Measurements from ENCODE around the gene GHRH.
A peak's percentile ranks its signal among the peaks of the same experiment; 100 is the strongest.

Gene GHRH

GRCh38 chr20:37293301-37293943 lies 31.8 kb upstream of the GHRH start:
- FAIRE-seq (peak; percentile 26), DNase-seq (ENCODE audit: insufficient read length, low spot score) (no peak)

GRCh38 chr20:37291724-37292126 lies 30.1 kb upstream of the GHRH start:
- no peak for DNase-seq (ENCODE audit: insufficient read length, low spot score)

DNA sequence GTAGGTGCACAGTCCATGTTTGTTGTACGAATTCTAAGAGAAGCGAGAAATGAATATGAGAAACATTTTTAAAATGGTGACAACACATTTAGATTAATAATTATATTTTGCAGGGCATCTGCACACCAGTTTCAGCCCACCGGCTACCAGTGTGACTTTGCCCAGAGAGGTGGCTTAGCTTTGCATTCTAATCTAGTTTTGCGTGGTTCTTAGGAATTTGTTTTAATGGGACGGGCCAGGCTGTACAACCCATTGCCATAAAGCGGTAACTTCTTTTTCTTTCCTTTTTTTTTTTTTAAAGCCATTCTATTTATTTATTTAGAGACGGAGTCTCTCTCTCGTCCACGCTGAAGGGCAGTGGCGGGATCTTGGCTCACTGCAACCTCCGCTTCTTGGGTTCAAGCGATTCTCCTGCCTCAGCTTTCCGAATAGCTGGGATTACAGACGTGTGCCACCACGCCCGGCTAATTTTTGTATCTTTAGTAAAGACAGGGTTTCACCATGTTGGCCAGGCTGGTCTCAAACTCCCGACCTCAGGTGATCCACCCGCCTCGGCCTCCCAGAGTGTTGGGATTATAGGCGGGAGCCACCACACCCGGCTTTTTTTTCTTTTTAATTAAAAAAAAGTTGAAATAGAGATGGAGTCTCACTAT lies 28.7 kb upstream of the GHRH start:
- DNase-seq (ENCODE audit: insufficient read length, low spot score) (no peak), FAIRE-seq (no peak)

More at GRCh38 chr20:37291724-37292126, 30.1 kb upstream of the GHRH start:
- FAIRE-seq: no peak

- no peak for DNase-seq (ENCODE audit: insufficient read length, low spot score)
- no peak for FAIRE-seq
Observed at GRCh38 chr20:37288091-37288490, 26.5 kb upstream of the GHRH start.

DNA sequence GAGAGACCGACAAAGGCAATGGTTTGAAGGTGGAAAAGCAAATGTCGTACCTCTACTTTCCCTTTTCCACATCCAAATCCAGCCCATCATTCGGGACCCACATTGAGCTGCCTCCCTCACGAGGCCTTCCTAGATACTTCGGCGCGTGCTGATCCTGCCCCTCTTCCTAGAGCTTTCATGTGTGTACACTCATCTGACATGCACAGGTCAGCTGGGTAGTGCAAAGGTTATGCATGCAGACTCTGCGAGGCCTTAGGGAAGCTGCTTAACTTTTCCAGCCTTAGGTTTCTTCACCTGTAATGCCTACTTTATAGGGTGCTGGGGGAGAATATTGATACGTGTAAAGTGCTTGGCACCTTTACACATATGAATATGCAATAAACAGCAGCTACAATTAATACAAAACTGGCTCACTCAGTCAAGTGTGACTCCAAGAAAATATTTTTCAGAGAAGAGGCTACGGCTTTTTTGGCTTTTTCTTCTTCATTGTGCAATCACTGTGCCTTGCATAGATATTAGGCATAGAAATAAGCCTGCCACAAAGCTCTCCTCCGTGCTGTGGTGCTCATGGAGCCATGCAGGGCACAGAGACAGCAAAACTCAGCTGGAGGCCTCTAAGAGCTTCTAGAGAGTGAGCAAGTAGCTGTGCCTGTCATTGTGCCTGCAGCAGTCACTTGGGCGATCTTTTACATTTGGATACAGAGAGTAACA lies 24.2 kb upstream of the GHRH start:
- DNase-seq (ENCODE audit: insufficient read length, low spot score): no peak
- FAIRE-seq: no peak

DNA sequence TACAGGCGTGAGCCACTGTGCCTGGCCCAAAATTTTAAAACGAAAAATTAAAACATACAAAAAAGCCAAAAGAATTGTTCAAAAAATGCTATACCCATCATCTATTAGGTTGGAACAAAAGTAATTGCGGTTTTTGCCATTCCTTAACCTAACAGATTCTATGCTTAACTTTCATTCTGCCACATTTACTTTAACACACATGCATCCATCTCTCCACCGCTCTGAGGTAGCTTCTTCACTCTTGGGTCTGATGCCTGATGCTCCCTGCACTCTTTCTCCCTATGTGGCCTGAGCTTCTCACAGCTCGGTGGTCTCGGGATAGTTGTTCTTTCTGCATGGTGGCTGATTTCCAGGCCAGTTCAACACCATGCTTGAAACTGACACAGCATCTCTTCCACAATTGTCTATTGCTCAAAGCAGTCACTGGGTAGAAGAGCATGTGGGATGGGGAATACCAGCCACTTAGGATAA lies 23.1 kb upstream of the GHRH start:
- FAIRE-seq: no peak

GRCh38 chr20:37283530-37284195 lies 22.0 kb upstream of the GHRH start:
- FAIRE-seq: peak; percentile 67
- DNase-seq (ENCODE audit: insufficient read length, low spot score): no peak

More for the DNA sequence above, 23.1 kb upstream of the GHRH start:
- no peak for DNase-seq (ENCODE audit: insufficient read length, low spot score)

- FAIRE-seq (peak; percentile 91), DNase-seq (ENCODE audit: insufficient read length, low spot score) (peak; percentile 66)
Observed at GRCh38 chr20:37282556-37282955, 20.9 kb upstream of the GHRH start.

- no peak for FAIRE-seq
Observed at GRCh38 chr20:37280403-37280802, 18.8 kb upstream of the GHRH start.

DNA sequence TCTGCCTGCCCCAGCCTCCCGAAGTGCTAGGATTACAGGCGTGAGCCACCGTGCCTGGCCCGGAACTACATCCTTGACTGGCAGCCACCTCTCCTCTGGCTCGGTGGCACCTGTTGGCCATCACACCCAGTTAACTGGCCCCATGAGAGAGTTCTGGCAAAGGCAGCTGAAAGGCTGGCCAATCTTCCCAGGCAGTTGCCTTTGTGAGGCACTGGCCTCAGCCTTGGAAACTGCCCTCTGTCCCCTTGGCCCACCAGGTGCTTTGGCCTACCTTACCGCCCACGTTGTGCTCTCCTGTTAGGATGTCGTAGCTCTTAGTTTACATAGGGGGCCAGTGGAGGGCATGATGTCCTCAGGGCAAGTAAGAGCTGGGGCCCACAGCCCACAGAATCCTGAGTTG lies 18.2 kb upstream of the GHRH start:
- DNase-seq (ENCODE audit: insufficient read length, low spot score) (no peak), FAIRE-seq (no peak)

More at GRCh38 chr20:37280403-37280802, 18.8 kb upstream of the GHRH start:
- DNase-seq (ENCODE audit: insufficient read length, low spot score): no peak

GRCh38 chr20:37278966-37279590 lies 17.5 kb upstream of the GHRH start:
- FAIRE-seq (peak; percentile 16), DNase-seq (ENCODE audit: insufficient read length, low spot score) (no peak)

GRCh38 chr20:37277253-37277593 lies 15.6 kb upstream of the GHRH start:
- FAIRE-seq (no peak), DNase-seq (ENCODE audit: insufficient read length, low spot score) (no peak)

DNA sequence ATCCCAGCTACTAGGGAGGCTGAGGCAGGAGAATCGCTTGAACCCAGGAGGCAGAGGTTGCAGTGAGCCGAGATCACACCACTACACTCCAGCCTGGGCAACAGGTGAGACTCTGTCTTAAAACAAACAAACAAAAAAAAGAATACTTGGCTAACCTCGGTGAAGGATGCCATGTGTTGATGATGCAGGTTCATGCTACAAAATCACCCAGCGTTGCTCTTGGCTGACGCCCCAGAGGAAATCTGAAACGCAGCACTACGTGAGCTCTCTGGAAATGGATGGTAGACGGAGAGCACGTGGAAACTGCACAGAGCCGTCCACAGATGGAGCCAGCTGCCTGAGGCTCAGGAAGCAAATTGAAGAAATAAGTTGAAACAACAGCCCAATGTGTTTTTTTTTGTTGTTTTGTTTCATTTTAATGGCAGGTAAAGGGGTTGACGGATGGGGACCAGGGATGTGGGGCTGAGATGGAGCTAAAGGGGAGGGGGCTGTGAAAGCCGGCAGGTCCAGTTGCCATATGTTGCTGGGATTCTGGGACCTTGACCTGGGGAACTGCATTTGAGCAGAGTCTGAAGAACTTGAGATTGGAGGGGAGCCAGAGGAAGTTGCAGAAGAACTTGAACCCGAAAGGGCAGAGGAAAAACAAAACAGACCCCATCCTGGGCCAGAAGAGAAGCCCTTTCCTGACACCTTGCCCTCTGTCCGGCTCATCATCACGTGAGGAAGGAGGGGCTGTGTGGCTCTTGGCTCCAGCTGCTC lies 15.1 kb upstream of the GHRH start:
- DNase-seq (ENCODE audit: insufficient read length, low spot score) (peak; percentile 74), FAIRE-seq (peak; percentile 58)

DNA sequence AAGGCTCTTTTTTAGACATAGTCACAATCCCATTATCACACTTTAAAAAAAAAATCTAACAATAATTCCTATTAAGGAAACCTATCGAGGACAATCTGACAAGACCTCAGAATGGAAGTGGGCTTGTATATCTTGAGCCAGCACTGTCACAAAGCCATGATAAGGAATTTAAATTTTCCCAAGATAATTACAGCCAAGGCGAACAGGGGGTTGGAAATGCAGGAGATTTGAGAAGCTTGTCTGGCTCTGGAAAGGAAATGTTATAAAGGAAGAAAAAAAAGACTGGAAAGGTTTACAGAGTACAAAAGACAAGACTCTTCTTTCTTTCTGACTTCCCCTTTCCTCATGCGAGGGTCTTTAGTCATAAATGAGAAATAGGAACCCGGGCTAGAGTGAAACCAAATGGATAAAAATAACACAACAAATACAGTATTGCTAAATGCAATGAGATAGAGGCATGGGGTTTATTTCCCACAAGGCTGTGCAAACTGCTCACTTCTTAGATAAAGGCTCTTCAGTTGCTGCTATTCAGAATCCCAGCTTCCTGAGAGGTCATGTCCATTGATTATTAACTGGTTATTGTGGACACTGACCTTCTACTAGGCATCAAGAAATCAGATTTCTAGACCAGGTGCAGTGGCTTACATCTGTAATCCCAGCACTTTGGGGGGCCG lies 13.4 kb upstream of the GHRH start:
- no peak for DNase-seq (ENCODE audit: insufficient read length, low spot score)
- no peak for FAIRE-seq

- FAIRE-seq (no peak), DNase-seq (ENCODE audit: insufficient read length, low spot score) (no peak)
Observed at GRCh38 chr20:37273988-37274387, 12.4 kb upstream of the GHRH start.

GRCh38 chr20:37271421-37271768 lies 9.8 kb upstream of the GHRH start:
- DNase-seq (ENCODE audit: insufficient read length, low spot score): no peak
- FAIRE-seq: peak; percentile 36

- FAIRE-seq (peak; percentile 60), DNase-seq (ENCODE audit: insufficient read length, low spot score) (no peak)
Observed at GRCh38 chr20:37270576-37271420, 9.2 kb upstream of the GHRH start.

- no peak for FAIRE-seq
- DNase-seq (ENCODE audit: insufficient read length, low spot score): no peak
Observed at GRCh38 chr20:37267667-37268313, 6.2 kb upstream of the GHRH start.

All from HTR-8/SVneo (cell line).